CMK (cell line): Measurements from ENCODE around the gene ITPRID2.

Experiments used
- DNase-seq: peaks from one replicate; pipeline ENCODE4 v3.0.0-alpha.2; 2010; ENCODE audit warnings: low read depth

The ITPRID2 gene

GRCh38 chr2:181882246-181883020, 9.1 kb upstream of the ITPRID2 start:
- DNase-seq, result no peak

DNA sequence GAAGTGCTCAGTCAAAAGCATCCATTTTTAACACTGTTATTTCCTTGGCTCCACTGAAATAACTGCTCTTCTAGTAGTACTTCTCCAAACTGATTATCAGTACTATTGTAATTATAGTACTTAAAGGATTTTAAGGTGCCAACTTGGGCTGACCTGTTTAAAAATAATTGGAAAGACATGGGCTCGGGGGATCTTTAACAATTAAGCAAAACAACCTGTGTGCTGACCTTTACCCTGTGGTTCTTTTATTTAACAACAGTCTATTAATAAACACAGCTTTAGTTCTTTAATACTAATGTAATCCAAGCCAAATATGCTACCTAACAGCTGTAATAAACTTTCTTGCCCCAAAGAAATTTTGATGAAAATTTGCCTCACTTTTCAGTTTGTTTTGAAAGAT, 6.9 kb upstream of the ITPRID2 start:
- DNase-seq, result no peak

- DNase-seq, result no peak
These were observed 6.4 kb upstream of the ITPRID2 start for GRCh38 chr2:181885096-181885495.

DNA sequence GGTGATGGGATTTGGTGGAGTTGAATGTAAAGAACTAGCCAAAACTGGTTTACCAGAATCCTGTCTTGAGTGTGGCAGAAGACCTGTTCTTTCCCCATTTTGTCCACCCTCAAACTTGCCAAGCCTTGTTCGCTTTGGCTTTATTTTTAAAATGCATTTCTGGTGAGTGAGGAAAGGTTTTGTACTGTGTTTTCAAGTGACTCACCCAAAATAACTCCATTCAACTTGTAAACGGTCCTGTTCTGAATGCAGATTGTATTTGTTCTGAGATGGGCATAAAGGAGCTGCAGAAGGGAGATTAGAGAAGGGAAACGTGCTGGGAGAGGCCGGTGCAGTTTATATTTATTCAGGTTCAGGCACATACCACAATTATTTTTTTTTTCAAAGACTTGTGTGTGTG, 5.3 kb upstream of the ITPRID2 start:
- DNase-seq, result no peak

DNA sequence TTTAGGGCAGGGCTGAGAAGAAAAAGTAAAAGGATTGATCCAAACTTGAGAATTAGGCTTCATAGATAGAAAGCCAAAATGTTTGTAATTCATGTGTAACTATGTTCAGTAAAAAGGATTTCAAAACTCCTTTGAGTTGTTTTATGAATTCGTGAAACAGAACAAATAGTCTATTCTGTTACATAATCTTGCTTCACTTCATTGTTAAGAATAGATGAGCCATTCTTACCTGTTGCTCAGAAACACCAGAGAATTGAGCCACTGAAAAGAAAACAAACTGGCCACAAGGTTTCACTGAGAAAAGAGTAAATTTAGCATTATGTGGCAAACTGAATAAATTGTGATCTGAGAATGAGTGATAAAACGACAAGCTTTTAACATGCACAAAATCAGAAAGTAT, 4.5 kb upstream of the ITPRID2 start:
- no peak for DNase-seq

DNA sequence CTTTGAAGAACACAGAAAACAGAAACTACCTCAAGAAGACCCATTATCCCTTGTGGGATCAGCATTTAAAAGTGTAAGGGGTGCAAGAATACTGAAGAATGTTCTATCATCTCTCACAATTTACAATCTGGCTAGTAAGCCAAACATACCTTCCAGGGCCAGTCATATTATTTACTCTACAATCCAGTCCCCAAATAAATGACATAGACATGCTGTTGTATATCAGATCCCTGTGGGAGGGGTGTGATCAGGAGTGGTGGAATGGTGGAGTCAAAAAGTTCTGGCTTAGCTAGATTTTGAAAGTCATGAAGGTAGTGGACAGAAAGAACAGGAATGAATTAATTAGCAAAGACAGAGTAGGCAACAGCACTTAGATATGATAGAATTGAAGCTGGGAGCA, 1.8 kb upstream of the ITPRID2 start:
- DNase-seq, result no peak

GRCh38 chr2:181890271-181890670, 1.3 kb upstream of the ITPRID2 start:
- no peak for DNase-seq

DNA sequence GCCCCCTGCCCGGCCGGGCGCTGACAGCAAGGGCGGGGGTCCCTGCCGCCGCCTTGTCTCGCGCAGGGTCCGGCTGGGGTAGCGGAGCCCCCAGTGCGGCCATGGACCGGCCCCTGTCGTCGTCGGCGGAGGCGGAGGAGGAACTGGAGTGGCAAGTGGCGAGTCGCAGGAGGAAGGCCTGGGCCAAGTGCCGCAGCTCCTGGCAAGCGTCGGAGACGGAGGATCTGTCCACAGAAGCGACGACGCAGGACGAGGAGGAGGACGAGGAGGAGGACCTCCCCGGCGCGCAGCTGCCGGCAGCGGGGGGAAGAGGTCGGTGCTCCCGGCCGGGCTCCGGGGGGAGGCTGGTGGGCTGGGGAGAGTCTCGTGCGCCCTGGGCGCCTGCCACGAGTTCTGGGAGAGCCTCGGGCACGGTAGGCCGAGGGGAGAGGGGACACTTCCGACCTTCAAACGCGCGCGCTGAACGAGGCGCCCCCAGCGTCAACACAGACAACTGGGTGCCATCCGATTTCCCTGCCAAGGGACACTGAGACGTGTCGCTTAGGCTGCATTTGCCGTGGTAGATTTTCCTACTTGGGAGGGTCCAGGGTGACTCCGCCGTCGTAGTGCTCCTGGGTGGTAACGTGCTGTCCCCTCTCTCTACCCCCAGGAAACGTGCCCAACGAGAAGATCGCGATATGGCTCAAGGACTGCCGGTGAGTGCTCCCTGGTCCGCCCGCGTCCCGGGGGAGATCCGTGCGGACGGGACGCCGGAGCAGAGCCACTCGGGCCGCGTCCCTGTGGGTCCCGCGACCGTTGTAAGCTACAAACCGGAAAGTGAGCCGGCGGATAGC, 652 bp downstream of the ITPRID2 start:
- DNase-seq, result peak; percentile 41

DNA sequence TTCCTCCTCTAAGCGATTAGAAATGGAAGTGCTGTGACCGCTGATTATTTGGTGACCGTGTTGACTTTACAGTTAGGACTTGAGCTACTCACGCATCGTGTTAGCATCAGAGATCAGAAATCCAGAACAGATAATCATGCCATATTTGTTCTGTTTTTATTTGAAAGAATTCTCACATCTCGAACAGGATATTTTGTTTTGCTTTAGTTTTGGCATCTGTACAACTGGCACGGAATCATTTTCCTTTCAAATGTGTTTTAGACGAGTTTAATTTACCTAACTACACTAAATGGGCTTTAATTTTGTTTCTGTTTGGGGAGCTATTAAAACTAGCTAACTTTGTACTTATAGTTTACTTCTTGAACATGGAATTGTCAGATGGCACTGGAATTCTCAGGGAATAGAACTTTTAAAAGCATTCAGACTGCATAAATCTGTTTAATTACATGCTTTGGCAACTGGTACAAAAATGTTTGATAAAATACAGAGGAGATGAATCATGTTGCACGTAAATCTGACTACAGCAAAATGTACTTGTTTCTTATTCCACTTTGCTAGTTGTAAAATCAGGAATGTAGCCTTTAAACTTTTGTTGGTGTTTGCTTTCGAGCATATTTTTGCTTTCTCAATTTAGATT, 1.4 kb downstream of the ITPRID2 start:
- DNase-seq, result no peak

DNA sequence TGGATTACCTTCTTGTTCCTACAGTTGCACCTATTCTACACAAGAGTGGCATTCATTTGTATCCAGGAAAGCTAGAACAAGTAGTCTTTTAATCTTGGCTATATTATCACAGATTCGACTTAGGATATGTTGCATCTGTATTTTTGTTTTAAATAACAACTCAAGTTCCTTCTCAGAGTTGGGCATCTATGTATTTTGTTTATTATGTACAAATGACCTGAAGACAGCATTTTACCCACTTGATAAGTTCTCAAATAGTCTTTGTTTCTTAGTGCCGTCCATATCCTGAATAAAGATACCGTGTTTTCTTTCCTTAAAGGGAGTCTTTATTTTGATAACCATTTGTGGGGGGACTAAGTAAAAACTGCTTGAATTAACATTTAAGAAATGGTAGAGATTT, 2.9 kb downstream of the ITPRID2 start:
- DNase-seq, result no peak

GRCh38 chr2:181895818-181896217, 4.3 kb downstream of the ITPRID2 start:
- DNase-seq, result no peak

- DNase-seq, result no peak
These were observed 4.8 kb downstream of the ITPRID2 start for GRCh38 chr2:181896286-181896685.

GRCh38 chr2:181900007-181900651, 8.6 kb downstream of the ITPRID2 start:
- no peak for DNase-seq

- DNase-seq, result no peak
These were observed 11.1 kb downstream of the ITPRID2 start for GRCh38 chr2:181902625-181903024.

- no peak for DNase-seq
These were observed 12.6 kb downstream of the ITPRID2 start for GRCh38 chr2:181904022-181904632.

GRCh38 chr2:181907057-181907456, 15.5 kb downstream of the ITPRID2 start:
- no peak for DNase-seq

- no peak for DNase-seq
These were observed 16.1 kb downstream of the ITPRID2 start for GRCh38 chr2:181907635-181908034.

GRCh38 chr2:181910028-181910831, 18.7 kb downstream of the ITPRID2 start:
- DNase-seq, result no peak

DNA sequence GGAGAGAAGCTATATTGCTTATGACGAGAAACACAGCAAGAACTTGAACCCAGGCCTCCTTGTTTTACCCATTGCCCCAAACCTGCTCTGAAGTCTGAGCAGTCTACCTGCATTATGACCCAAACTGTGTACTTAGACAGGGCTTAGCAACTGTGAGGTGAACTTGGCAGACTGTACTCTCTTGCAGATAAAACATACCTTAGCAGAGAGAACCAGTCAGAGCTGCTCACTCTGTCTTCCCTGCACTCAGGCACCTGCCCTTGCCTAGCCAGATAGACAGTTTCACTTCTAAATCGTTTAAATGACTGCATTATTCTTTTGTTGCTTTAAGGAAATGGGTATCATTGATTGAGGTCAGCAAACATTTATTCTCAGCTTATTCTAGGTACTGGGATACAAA, 20.3 kb downstream of the ITPRID2 start:
- DNase-seq, result no peak

GRCh38 chr2:181915102-181915501, 23.6 kb downstream of the ITPRID2 start:
- no peak for DNase-seq
